Measurements from ENCODE around the gene RILPL2. TPM values are rescaled to one million over a fixed set of nuclear protein-coding genes. Genes with fewer than 3 reads are reported as not detected.
"Not testable (repeated sequence)": the region's sequence is repeated elsewhere in the genome, so short reads cannot be mapped to it uniquely, and the experiment has no call there.

Gene RILPL2
- total RNA-seq, 1 donor from 2014 or later = 15.1 TPM

DNA sequence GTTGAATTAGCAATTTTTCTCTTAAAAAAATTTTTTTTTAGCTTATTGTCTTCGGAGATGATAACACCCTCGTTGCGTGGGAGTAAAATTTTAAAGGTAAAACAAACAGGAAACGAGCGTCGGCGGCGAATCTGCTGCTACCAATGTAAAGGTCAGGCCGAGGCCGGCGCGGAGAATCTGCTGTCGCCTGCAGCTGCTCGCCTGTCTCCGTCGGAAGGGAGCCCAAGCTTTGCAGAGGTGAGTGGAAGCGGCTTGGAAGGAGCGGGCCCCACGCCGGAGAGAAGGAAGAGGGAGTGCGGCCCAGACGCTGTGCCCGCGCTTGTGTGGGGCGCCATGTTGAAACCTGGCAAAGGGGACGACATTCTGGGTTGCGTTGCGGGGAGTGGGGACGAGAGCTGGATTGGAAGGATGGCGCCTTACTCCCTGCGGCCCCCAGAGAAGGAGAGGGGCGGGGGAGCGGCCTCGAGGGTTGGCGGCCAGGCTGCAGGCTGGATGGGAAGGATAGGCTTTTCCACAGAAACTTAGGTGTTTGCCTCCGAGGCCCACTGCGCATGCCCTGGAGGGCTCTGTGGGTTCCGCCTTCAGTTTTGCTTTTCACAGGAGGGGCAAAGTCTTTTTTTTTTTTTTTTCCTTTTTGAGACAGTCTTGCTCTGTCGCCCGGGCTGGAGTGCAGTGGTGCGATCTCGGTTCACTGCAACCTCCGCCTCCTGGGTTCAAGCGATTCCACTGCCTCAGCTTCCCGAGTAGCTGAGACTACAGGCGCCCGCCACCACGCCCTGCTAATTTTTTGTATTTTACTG lies 21.7 kb upstream of the RILPL2 start, which contains the start of gene SNRNP35:
SNRNP35 (plus strand) TSS at position 160 of the 800 bp plus-strand sequence. CDS start 7,402 bp downstream, outside the sequence.
- peak; percentile 90 for ATAC-seq

GRCh38 chr12:123453165-123453564 lies 16.7 kb upstream of the RILPL2 start:
- Histone ChIP-seq H3K4me1 (peaks cover 6% of the 10 kb centered on the region), H3K27ac (no peak overlapping the region), H3K4me3 (no peak overlapping the region), H3K36me3 (no peaks in the 10 kb centered on the region), H3K9me3 (no peaks in the 10 kb centered on the region), H3K27me3 (no peaks in the 10 kb centered on the region)
- TF ChIP-seq, protein P1, sequence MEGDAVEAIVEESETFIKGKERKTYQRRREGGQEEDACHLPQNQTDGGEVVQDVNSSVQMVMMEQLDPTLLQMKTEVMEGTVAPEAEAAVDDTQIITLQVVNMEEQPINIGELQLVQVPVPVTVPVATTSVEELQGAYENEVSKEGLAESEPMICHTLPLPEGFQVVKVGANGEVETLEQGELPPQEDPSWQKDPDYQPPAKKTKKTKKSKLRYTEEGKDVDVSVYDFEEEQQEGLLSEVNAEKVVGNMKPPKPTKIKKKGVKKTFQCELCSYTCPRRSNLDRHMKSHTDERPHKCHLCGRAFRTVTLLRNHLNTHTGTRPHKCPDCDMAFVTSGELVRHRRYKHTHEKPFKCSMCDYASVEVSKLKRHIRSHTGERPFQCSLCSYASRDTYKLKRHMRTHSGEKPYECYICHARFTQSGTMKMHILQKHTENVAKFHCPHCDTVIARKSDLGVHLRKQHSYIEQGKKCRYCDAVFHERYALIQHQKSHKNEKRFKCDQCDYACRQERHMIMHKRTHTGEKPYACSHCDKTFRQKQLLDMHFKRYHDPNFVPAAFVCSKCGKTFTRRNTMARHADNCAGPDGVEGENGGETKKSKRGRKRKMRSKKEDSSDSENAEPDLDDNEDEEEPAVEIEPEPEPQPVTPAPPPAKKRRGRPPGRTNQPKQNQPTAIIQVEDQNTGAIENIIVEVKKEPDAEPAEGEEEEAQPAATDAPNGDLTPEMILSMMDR (IDR thresholded peaks at IDR 0.05) = no peak
- intact Hi-C loops (cut with DNase I) = no loop called here
- DNase-seq = no peak
- ATAC-seq = no peak

More for the DNA sequence above, 21.7 kb upstream of the RILPL2 start, which contains the start of gene SNRNP35:
- DNase-seq = peak; percentile 91
- TF ChIP-seq, protein P1 (IDR thresholded peaks at IDR 0.05) = no peak
- H3K4me3 ChIP-seq = peak within 1 kb of the TSS; percentile 95
- intact Hi-C loops (cut with DNase I) = no loop called here
- peak within 1 kb of the TSS; percentile 100 for H3K27ac ChIP-seq
- peaks cover 13% of the 10 kb centered on the region for H3K4me1 ChIP-seq
- no peaks in the 10 kb centered on the region for H3K27me3 ChIP-seq
- H3K36me3 ChIP-seq = no peaks in the 10 kb centered on the region
- H3K9me3 ChIP-seq = no peaks in the 10 kb centered on the region

GRCh38 chr12:123452276-123452550 lies 15.7 kb upstream of the RILPL2 start:
- ATAC-seq; intact Hi-C loops (cut with DNase I); H3K4me3 ChIP-seq; H3K9me3 ChIP-seq; H3K36me3 ChIP-seq; H3K27me3 ChIP-seq; DNase-seq; H3K27ac ChIP-seq: not testable (repeated sequence)
- H3K4me1 ChIP-seq = peaks cover 12% of the 10 kb centered on the region

- no peaks in the 10 kb centered on the region for H3K27me3 ChIP-seq
- no peaks in the 10 kb centered on the region for H3K9me3 ChIP-seq
- TF ChIP-seq, protein P1 (IDR thresholded peaks at IDR 0.05) = no peak
- DNase-seq (no peak), ATAC-seq (no peak)
- intact Hi-C loops (cut with DNase I) = no loop called here
- no peak overlapping the region for H3K27ac ChIP-seq
- H3K36me3 ChIP-seq = no peaks in the 10 kb centered on the region
- peaks cover 28% of the 10 kb centered on the region for H3K4me1 ChIP-seq
- no peak overlapping the region for H3K4me3 ChIP-seq
These were observed 14.2 kb upstream of the RILPL2 start for GRCh38 chr12:123450636-123451035.

DNA sequence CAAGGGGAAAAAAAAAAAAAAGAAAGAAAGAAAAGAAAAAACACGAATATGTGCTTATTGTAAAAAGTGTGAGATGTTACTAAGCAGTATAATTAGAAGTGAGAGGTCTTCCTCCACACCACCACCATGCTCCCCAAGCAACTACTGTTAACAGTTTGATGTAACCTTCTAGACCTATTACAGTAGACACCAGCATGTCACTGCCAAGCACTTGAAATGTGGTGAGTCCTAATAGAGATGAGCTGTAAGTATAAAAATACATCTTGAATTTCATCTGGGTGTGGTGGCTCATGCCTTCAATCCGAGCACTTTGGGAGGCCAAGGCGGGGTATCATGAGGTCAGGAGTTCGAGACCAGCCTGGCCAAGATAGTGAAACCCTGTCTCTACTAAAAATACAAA lies 13.4 kb upstream of the RILPL2 start:
- DNase-seq (no peak), ATAC-seq (no peak)
- Histone ChIP-seq H3K9me3 (no peaks in the 10 kb centered on the region), H3K27ac (no peak overlapping the region), H3K4me1 (peaks cover 36% of the 10 kb centered on the region), H3K36me3 (no peaks in the 10 kb centered on the region), H3K27me3 (no peaks in the 10 kb centered on the region), H3K4me3 (no peak overlapping the region)
- intact Hi-C loops (cut with DNase I) = no loop called here
- TF ChIP-seq, protein P1 (IDR thresholded peaks at IDR 0.05) = no peak

DNA sequence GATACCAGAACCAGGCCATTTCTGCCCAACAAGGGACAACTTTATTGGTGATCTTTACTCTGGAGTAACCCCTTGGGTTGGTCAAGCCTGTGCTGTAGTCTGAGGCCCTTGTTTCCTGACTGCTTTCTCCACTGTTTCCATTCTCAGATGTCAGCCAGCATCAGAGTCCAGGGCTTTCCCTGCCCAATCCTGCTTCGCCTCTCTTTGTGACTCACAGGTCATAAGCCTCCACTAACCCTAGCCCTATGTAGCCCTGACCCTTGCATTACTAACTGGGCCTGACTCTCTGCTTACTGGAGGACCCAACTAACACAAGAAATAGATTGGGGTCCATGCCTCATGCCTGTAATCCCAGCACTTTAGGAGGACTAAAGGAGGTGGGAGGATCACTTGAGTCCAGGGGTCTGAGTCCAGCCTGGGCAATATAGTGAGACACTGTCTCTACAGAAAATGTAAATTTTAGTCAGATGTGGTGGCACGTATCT lies 12.8 kb upstream of the RILPL2 start:
- peaks cover 40% of the 10 kb centered on the region for H3K4me1 ChIP-seq
- no peak for ATAC-seq
- TF ChIP-seq, protein P1 (IDR thresholded peaks at IDR 0.05) = no peak
- peak overlapping the region; percentile 89 for H3K27ac ChIP-seq
- no peaks in the 10 kb centered on the region for H3K9me3 ChIP-seq
- no peak for DNase-seq
- no peaks in the 10 kb centered on the region for H3K27me3 ChIP-seq
- H3K36me3 ChIP-seq = no peaks in the 10 kb centered on the region
- no peak overlapping the region for H3K4me3 ChIP-seq
- intact Hi-C loops (cut with DNase I) = no loop called here
